GM18502 (cell line): ENCODE measurements around the gene HRC.
"Not testable (repeated sequence)": the region's sequence is repeated elsewhere in the genome, so short reads cannot be mapped to it uniquely, and the experiment has no call there.

Source experiments
- ATAC-seq: cut with Tn5 transposase; IDR thresholded peaks from one replicate; pipeline ENCODE4 v1.9.1; 2021; ENCODE audit warnings: mild to moderate bottlenecking; ENCODE audit not compliant: unreplicated experiment, poor library complexity

HRC gene

DNA sequence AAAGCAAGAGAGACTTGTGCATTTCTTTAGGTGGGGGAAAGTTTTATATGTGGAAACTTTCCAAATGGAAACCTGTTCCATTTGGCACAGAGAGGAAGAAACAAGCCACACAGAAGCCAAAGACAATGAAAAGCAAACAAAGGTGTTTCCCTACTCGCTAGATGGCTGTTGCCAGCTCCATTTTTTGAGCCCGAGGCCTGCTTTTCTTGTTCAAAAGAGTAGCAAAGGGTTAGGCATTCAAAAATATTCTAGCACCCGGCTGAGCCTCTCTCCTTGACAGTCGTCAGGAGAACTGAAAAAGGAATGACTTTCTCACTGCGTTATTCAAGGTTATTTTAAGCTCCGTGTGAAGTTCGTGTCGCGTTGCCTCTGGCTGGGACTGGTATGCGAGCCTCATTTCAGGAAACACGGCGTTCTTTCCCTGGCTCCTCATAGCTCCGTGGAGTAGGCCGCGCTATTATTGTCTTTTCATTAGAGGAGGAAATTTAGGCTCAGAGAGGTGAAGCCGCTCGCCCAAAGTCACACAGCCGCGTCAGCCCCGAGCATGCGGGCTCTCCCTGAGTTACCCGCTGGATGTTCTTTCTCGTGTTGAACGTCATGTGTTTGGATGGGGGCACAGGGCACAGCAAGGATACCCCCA is 10.0 kb upstream of the HRC start:
- no peak for ATAC-seq

DNA sequence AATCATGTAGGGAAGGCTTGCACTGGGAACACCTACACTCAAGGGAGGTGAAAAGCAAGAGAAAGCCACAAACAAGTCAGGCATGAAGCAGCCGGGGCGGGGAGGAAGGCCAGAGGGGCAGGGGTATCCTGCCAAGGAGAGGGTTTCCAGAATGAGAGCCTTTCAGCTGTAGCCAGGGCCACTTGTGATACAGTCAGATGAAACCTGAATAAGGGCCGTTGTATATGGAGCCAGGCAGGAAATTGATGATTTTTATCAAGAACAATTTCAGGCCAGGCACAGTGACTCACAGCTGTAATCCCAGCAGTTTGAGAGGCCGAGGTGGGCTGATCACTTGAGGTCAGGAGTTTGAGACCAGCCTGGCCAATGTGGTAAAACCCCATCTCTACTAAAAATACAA is 6.8 kb upstream of the HRC start:
- ATAC-seq, result no peak

DNA sequence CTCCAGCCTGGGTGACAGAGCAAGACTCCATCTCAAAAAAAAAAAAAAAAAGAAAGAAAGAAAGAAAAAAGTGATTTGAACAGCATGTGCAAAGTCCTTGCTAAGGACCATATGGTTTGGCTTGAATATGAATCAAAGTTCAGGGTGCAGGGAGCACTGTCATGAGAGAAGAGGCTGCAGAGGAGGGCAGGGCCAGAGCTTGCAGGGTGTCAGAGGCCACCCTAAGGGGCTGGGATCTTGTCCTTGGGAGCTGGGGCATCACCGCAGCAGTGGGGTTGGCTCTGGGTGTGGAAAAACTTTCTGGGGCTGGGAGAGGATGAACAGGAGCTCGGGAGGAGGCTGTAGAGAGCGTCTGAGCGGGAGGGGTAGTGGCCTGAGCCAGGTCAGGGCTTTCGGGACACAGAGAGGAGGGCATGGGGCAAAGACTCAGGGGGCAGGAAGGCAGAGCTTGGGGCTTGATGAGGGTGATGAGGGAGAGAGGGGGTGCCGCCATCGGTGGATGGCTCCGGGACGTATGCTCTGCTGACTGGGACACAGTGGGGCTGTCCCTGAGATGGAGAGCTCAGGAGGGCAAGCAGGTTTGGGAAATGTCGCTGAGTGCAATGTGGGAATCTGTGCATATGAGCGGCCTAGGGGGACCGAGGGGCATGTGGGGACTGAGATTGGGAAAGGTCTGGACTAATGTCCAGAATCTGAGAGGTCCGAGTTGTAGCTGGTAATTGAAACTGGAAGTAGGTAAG is 5.4 kb upstream of the HRC start:
- no peak for ATAC-seq

GRCh38 chr19:49157445-49158224 is 2.4 kb upstream of the HRC start, which contains the start of gene TRPM4:
TRPM4 (plus strand) TSS chr19:49157792; CDS start chr19:49157867, 75 bp downstream.
- ATAC-seq, result no peak

- ATAC-seq, result no peak
Measured at GRCh38 chr19:49155820-49156346, 687 bp upstream of the HRC start.

DNA sequence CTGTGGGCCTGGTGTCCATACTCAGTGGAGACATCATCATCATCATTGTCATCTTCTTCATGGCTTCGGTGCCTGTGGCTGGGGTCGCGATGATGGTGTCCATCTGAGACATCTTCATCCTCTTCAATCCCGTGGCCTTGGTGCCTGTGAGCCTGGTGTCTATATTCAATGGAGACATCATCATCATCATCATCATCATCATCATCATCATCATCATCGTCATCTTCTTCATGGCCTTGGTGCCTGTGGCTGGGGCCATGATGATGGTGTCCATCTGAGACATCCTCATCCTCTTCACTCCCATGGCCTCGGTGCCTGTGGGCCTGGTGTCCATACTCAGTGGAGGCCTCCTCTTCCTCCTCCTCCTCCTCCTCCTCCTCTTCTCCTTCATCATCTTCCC is 917 bp downstream of the HRC start:
- ATAC-seq, result no peak

DNA sequence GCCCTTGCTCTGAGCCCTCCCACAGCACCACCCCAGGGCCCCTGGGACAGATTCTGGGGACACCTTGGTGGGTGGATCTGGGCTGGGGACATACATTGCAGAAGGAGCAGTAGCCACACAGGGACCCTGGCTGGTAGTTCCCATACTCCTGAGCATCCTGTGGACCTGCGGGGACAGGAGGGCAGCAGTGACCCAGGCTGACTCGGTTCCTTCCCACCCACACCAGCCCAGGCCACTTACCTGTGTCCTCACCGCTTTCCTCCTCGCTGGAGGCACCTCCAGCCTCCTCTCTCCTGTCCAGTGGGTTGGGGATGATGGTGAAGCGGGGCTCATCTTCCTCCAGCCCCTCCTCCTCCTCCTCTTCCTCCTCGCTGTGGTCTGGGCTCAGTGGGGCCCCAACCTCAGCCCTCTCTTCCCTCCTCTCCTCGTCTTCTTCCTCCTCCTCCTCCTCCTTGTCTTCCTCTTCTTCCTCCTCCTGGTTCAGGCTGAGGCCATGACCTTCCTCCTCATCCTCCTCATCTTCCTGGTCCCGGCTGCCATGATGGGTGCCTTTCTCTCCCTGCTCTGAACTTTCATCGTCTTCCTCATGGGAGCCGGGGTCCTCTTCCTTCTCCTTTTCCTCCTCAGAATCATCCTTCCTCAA is 1.9 kb downstream of the HRC start:
- no peak for ATAC-seq

GRCh38 chr19:49152119-49152550 is 3.1 kb downstream of the HRC start:
- no peak for ATAC-seq

- ATAC-seq, result no peak
Measured at GRCh38 chr19:49151267-49152118, 3.7 kb downstream of the HRC start.

DNA sequence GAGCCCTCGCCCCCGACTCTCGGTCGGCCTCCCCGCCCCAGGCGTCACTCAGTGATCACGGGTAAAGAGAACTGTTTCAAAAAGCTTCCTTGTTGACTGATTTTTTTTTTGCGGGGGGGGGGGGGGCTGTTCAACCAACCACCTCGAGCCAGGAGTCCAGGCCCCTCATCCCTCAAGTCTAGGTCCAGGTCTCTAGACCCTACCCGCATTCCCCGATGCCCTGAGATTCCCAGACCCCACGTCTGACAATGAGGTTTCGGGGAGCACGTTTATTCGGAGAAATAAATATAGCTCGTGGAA is 4.3 kb downstream of the HRC start:
- no peak for ATAC-seq

- no peak for ATAC-seq
Measured at GRCh38 chr19:49150106-49150943, 4.9 kb downstream of the HRC start.

DNA sequence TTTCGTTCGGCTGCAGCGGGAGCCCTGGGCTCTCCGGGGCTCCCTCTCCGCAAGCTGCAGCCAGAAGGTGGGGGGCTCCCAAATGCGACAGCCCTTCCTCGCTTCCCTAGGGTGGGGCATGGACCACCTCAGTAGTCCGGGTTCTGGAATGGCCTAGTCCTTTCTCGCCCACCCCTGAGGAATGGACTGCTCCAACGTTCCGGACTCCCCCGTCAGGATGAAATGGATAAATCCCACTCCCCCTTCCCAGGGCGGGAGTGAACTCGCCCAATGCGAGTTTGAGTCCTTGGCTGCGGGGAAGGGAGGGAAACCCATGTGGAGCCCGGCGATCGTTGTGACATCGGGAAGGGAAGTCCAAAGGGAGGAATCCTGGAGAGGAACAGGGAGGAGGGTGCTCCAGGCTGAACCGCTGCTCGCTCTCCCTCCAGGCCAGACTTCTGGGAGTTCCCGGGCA is 5.5 kb downstream of the HRC start:
- ATAC-seq, result no peak

DNA sequence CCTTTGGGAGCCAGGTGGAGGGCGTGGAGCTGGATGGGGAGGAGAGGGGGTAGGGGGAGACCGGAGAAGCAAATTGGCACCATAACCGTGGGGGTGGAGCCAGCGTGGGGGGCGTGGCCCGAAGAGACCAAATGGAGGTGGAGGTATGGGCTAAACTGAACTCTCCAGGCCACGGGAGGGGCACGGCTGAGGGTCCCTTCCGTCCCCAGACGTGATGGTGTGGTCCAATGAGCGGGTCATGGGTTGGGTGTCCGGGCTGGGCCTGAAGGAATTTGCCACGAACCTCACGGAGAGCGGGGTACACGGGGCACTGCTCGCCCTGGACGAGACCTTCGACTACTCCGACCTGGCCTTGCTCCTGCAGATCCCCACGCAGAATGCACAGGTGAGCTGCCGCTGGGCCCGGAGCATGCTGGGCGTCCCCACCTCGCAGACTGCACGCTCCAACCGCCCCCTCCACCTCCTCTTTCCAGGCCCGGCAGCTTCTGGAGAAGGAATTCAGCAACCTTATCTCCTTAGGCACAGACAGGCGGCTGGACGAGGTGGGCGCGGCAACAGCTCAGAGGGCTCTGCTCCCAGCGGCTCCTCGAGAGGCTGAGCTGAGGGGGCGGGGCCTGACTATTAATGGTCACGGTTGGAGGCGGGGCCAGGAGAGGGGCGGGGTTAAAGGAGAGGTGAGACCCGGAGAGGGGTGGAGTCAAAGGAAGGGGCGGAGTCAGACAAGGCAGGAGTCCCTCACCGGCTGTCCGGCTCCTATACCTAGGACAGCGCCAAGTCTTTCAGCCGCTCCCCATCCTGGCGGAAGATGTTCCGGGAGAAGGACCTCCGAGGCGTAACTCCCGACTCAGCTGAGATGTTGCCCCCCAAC is 6.2 kb downstream of the HRC start:
- ATAC-seq, result no peak

DNA sequence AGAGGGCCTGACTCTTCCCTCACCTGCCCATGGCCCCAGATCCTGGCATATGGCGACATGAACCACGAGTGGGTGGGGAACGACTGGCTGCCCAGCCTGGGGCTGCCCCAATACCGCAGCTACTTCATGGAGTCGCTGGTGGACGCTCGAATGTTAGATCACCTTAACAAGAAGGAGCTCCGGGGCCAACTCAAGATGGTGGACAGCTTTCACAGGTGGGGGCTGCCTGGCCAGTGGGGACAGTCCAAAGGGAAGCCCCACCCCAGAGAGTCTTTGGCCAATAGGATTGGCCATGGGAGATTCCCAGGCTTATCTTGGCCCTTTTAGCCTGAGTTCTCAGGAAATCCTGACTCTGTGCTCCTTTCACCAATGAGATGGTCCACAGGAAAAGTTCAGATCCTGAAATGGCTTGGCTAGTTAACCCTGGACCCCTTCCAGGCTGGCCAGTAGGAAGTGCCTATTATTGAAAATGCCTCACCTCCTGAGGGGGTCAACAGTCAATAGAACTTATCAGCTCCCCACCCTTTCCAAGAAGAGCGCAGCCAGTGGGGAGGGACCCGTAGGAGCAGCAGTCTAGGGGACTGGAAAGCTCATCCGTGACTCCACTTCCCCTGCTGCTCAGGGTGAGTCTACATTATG is 7.0 kb downstream of the HRC start:
- ATAC-seq, result no peak

DNA sequence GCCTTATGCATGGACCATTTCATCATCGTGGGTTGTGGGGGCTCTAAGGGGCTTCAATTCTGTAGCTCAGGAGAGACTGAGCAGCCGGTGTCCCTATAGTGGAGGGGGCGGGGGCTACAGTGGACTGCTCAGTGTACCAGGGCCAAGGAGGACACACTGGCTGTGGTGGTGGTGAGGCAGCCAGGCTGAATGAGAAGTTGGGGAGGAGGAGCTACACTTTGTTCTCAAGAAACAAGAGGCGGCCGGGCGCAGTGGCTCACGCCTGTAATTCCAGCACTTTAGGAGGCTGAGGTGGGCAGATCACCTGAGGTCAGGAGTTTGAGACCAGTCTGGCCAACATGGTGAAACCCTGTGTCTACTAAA is 8.8 kb downstream of the HRC start:
- ATAC-seq, result not testable (repeated sequence)

- no peak for ATAC-seq
Measured at GRCh38 chr19:49145573-49146407, 9.4 kb downstream of the HRC start.
